Prostate gland (tissue), 2 donors: ENCODE results near the gene TGFB1I1. TPM values are rescaled to one million over a fixed set of nuclear protein-coding genes. Genes with fewer than 3 reads are reported as not detected.

ENCODE experiments used
- DNase-seq: peaks from one replicate; pipeline ENCODE4 v3.0.0-alpha.2; 2019; ENCODE audit warnings: low spot score
- H3K27ac ChIP-seq, 2 donors: fragments of 200-600 bp; sonication (generic); 2 replicates each; pipeline ENCODE4 v1.5.1; 2017 to 2019
- H3K27me3 ChIP-seq: fragments of 200-600 bp; sonication (generic); replicated peaks from 2 replicates; pipeline ENCODE4 v1.5.1; 2019; ENCODE audit not compliant: insufficient read depth
- H3K36me3 ChIP-seq, 2 donors: fragments of 200-600 bp; sonication (generic); 1 replicate in 1 of 2; 2 replicates in 1 of 2; pipeline versions ENCODE4 v1.5.1 to v1.8.1; 2017 to 2019
- H3K4me1 ChIP-seq: fragments of 200-600 bp; sonication (generic); replicated peaks from 2 replicates; pipeline ENCODE4 v1.5.1; 2019
- H3K4me3 ChIP-seq, 2 donors: fragments of 200-600 bp; sonication (generic); 2 replicates each; pipeline ENCODE4 v1.5.1; 2017 to 2019
- H3K9me3 ChIP-seq: fragments of 200-600 bp; sonication (generic); 2 replicates; pipeline ENCODE4 v1.5.1; 2017
- POLR2A ChIP-seq: fragments of 450-650 bp; IDR thresholded peaks from one replicate; pipeline ENCODE4 v1.6.1; 2016; ENCODE audit warnings: antibody characterized with exemption, mild to moderate bottlenecking
- POLR2AphosphoS5 ChIP-seq: sonication (generic); formaldehyde crosslinking; IDR thresholded peaks from one replicate; pipeline ENCODE4 v1.6.1; 2017; ENCODE audit warnings: antibody characterized with exemption
- WGBS: methylation state at CpG from one replicate; pipeline ENCODE4 v1.1.5; 2018; 5-methylcytosine and 5-hydroxymethylcytosine counted together
- intact Hi-C: fragments of 100-400 bp; cut with DNase I; formaldehyde crosslinking; loops from one replicate; pipeline ENCODE4 v1.14.2; 2022
- total RNA-seq, 2 donors: library from RNA; depleted of rRNA; stranded (reverse); fragments of >200 nt; gene quantifications; one replicate each; pipeline ENCODE4 v1.1.0, GENCODE V29; 2016
- TF ChIP-seq, protein P1 (sequence below), 4 experiments: fragments of 200-600 bp in 2 of 4; fragments of 450-650 bp in 2 of 4; sonication (generic) in 2 of 4; IDR thresholded peaks; 1 replicate in 3 of 4; 2 replicates in 1 of 4; pipeline ENCODE4 v1.5.1; 2016 to 2019; ENCODE audit warnings: antibody characterized with exemption in 4 of 4, mild to moderate bottlenecking in 2 of 4, moderate library complexity in 2 of 4

Gene TGFB1I1
- total RNA-seq, 2 donors from 2014 or later, result 62.0 to 115 TPM

DNA sequence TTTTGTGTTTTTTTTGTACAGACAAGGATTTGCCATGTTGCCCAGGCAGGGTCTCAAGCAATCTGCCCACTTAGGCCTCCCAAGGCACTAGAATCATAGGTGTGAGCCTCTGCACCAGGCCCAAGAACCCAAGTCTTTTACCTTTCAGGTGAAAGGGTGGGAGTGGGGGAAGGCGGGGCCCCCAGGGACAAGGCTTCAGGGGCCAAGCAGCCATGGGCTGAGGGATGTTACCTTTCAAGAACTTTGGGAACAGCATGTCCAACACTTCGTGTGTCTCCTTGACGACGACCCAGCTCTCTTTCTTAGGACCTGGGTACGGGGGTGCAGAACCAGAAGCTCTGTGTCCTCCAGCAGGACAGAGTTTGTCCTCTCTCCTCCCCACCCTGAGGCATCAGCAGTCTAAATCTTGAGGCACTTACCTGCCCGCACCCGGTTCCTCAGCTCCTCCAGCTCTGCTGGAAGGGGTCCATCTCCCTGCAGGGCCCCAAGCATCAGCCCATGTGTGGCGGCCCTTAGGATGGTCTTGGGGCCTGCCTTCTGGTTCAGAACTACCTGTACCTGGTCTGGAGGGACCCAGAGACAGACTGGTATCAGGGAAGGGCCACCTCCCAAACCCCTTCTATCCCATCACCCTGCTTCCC, 19.9 kb downstream of the TGFB1I1 start:
- no peaks in the 10 kb centered on the region for H3K9me3 ChIP-seq
- DNase-seq, result no peak
- no peak overlapping the region for H3K4me3 ChIP-seq
- no peak overlapping the region for H3K27ac ChIP-seq
- H3K4me1 ChIP-seq, result no peaks in the 10 kb centered on the region
- no peaks in the 10 kb centered on the region for H3K27me3 ChIP-seq
- WGBS, result 89% methylated on average over 8 of the region's 8 CpGs
- H3K36me3 ChIP-seq, result peaks cover 3 to 11% of the 10 kb centered on the region in 2 donors
- TF ChIP-seq, protein P1, sequence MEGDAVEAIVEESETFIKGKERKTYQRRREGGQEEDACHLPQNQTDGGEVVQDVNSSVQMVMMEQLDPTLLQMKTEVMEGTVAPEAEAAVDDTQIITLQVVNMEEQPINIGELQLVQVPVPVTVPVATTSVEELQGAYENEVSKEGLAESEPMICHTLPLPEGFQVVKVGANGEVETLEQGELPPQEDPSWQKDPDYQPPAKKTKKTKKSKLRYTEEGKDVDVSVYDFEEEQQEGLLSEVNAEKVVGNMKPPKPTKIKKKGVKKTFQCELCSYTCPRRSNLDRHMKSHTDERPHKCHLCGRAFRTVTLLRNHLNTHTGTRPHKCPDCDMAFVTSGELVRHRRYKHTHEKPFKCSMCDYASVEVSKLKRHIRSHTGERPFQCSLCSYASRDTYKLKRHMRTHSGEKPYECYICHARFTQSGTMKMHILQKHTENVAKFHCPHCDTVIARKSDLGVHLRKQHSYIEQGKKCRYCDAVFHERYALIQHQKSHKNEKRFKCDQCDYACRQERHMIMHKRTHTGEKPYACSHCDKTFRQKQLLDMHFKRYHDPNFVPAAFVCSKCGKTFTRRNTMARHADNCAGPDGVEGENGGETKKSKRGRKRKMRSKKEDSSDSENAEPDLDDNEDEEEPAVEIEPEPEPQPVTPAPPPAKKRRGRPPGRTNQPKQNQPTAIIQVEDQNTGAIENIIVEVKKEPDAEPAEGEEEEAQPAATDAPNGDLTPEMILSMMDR (IDR thresholded peaks at IDR 0.05), result no peak
- no peak for TF ChIP-seq POLR2AphosphoS5
- no peak for TF ChIP-seq POLR2A
- intact Hi-C loops, result no loop called here

DNA sequence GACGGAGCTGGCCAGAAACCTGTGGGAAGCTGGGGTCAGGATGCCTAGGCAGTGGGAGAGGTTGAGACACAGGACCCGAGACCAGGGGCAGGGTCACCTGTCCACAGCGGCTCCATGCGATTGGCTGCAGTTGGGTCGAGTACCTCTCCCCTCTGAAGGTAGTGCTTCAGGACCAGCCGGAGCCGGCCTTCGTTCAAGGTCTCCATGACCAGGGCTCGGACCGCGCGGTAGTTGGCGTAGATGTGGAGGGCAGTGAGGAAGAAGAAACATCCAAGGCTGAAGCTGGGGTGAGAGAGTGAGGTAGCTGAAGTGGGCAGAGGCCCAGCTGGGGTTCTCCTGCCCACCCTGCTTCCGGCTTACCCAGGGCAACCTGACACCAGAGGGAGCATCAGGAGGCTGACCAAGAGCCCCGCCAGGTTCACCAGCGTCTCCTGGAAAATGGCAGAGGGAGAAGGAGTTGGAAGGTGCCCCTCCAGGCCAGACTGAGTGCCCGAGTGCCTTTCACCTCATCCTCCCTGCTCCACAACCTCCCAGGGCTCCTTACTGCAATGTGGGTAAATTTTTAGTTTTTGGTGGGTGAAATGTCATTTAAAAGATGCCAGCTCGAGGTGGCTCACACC, 21.7 kb downstream of the TGFB1I1 start:
- Histone ChIP-seq H3K9me3 (no peaks in the 10 kb centered on the region), H3K36me3 (peaks cover 3 to 11% of the 10 kb centered on the region in 2 donors), H3K4me1 (no peaks in the 10 kb centered on the region), H3K27me3 (no peaks in the 10 kb centered on the region), H3K27ac (no peak overlapping the region), H3K4me3 (no peak overlapping the region)
- WGBS, result 92% methylated on average over 18 of the region's 18 CpGs
- no peak for DNase-seq
- TF ChIP-seq POLR2AphosphoS5 (no peak), POLR2A (no peak)
- TF ChIP-seq, protein P1 (IDR thresholded peaks at IDR 0.05), result no peak
- intact Hi-C loops, result no loop called here

DNA sequence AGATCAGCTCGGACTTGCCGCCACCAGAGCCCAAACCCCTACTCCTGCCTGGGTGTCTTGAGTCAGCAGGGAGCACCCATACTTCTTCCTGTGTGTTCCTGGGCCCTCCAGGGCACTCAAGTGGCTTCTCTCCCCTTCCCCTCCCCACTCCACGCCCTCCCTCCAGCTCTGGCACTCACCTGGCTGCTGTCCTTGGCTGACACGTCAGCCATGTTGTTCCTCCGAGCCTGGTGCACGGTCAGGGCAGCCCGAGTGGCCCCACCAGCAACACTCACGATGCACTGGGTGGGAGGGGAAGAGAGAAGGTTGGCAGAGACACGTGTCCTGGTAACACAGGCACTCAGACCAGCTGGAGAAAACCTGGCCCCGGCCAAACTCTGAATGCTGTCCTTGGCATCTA, 24.7 kb downstream of the TGFB1I1 start:
- TF ChIP-seq, protein P1 (IDR thresholded peaks at IDR 0.05), result no peak
- TF ChIP-seq POLR2A, result no peak
- TF ChIP-seq POLR2AphosphoS5, result no peak
- intact Hi-C loops, result no loop called here
- Histone ChIP-seq H3K4me1 (no peaks in the 10 kb centered on the region), H3K36me3 (peaks cover 6 to 11% of the 10 kb centered on the region in 2 donors), H3K27ac (no peak overlapping the region), H3K9me3 (no peaks in the 10 kb centered on the region), H3K4me3 (no peak overlapping the region), H3K27me3 (no peaks in the 10 kb centered on the region)
- DNase-seq, result no peak
- 88% methylated on average over 10 of the region's 10 CpGs for WGBS

DNA sequence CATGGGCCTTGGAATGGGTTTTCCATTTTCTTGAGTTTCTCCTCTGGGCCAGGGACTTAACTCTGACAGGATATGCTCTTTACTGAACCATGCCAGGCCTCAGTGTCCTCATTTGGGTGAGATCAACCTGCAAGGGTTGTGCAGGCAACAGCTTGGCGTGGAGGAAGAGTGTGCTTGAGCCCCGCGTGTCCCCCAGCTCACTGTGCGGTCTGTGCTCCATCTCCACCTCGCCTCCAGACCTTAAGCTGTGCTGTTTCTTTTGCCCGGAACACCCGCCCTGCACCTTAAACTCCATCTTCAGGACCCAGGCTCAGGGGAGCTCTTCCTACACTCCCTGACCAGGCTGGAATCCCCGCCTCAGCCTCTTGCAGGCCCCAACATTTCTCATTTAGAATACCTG, 26.5 kb downstream of the TGFB1I1 start:
- WGBS, result 94% methylated on average over 8 of the region's 8 CpGs
- Histone ChIP-seq H3K27me3 (no peaks in the 10 kb centered on the region), H3K9me3 (no peaks in the 10 kb centered on the region), H3K4me1 (no peaks in the 10 kb centered on the region), H3K4me3 (no peak overlapping the region), H3K27ac (no peak overlapping the region), H3K36me3 (peaks cover 0 to 6% of the 10 kb centered on the region in 2 donors)
- no peak for DNase-seq
- TF ChIP-seq POLR2AphosphoS5 (no peak), POLR2A (no peak)
- TF ChIP-seq, protein P1 (IDR thresholded peaks at IDR 0.05), result no peak
- intact Hi-C loops, result no loop called here

DNA sequence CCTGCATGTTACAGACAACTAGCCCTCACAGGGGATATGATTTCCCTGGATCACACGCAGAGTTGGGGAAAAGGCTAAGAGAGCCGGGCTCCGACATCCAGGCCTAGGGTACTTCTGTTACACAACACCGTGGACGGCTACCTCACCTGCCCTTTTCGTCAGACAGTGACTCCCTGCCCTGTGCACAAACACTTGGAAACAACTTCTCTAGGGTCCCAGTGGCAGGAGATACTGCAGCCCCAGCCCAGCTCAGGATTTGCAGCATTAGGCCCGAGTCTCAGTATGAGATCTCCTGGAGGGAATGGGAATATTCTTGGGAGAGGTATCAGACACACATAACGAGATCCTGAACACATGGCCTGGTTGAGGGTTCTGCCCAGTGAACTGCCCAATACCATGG, 28.0 kb downstream of the TGFB1I1 start:
- intact Hi-C loops, result loop anchor here (10.0 kb wide), 1 partner anchor 375 kb away; the partner anchor contains the start of gene ZNF267
- no peak for DNase-seq
- Histone ChIP-seq H3K27ac (no peak overlapping the region), H3K36me3 (peaks cover 0 to 3% of the 10 kb centered on the region in 2 donors), H3K4me1 (no peaks in the 10 kb centered on the region), H3K9me3 (no peaks in the 10 kb centered on the region), H3K4me3 (no peak overlapping the region), H3K27me3 (no peaks in the 10 kb centered on the region)
- 94% methylated on average over 8 of the region's 8 CpGs for WGBS
- TF ChIP-seq, protein P1 (IDR thresholded peaks at IDR 0.05), result no peak
- TF ChIP-seq POLR2AphosphoS5 (no peak), POLR2A (no peak)
